Measurements from ENCODE around the gene MARCHF3. TPM values are rescaled to one million over a fixed set of nuclear protein-coding genes. Genes with fewer than 3 reads are reported as not detected.

Gene MARCHF3
- total and polyA plus RNA-seq, 10 of the 15 experiments (the other 5 are each of a cell fraction or from before 2014, with no cell fraction given) = 3.6 to 24.1 (median 11.3) TPM

- no peak for TF ChIP-seq EED (IDR thresholded peaks at IDR 0.05; ENCODE audit: low read depth)
- no peak for TF ChIP-seq FOXM1 (IDR thresholded peaks at IDR 0.05; ENCODE audit: low read depth, low read length)
- TF ChIP-seq, protein P1, sequence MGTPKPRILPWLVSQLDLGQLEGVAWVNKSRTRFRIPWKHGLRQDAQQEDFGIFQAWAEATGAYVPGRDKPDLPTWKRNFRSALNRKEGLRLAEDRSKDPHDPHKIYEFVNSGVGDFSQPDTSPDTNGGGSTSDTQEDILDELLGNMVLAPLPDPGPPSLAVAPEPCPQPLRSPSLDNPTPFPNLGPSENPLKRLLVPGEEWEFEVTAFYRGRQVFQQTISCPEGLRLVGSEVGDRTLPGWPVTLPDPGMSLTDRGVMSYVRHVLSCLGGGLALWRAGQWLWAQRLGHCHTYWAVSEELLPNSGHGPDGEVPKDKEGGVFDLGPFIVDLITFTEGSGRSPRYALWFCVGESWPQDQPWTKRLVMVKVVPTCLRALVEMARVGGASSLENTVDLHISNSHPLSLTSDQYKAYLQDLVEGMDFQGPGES (IDR thresholded peaks at IDR 0.05) = no peak
- no peak for TF ChIP-seq POLR2AphosphoS2 (IDR thresholded peaks at IDR 0.05; ENCODE audit: low read depth, low read length)
- no peak for TF ChIP-seq TCF3 (IDR thresholded peaks at IDR 0.05; ENCODE audit: borderline replicate concordance, insufficient read depth, low read depth, low read length)
- TF ChIP-seq NR2C1 (IDR thresholded peaks at IDR 0.05) = no peak
- no peak for TF ChIP-seq HDGF (IDR thresholded peaks at IDR 0.05)
- ATAC-seq (no peak), FAIRE-seq (no peak), DNase-seq (ENCODE audit: low read depth, low spot score) (no peak)
- no peak overlapping the region for H3K4me2 ChIP-seq (ENCODE audit: control insufficient read depth, insufficient read depth)
- H3K4me3 ChIP-seq = no peak overlapping the region
- no TSS peak for BruUV-seq (replicated peaks)
- no peak overlapping the region for H2AFZ ChIP-seq (ENCODE audit: control insufficient read depth, low read depth, low read length)
- RAD21 ChIA-PET (ENCODE audit: unreplicated experiment) = interaction anchor here (2.1 kb wide), 1 partner anchor 12 kb away, joined by 5 read pairs; no protein-coding TSS in a partner anchor
- no peaks in the 10 kb centered on the region for H3K27me3 ChIP-seq (replicated peaks in 1 of 2; ENCODE audit: control insufficient read depth in 2 of 2, insufficient read depth in 2 of 2, low read length in 1 of 2)
- SMC1A ChIA-PET (ENCODE audit: uncharacterized antibody, unreplicated experiment) = interaction anchor here (1.2 to 3.7 kb wide), 8 partner anchors 7 to 64 kb away, joined by 3 to 17 read pairs (median 6); no protein-coding TSS in a partner anchor
- H3K27ac ChIP-seq (ENCODE audit: control insufficient read depth, insufficient read depth) = no peak overlapping the region
- intact Hi-C loops (cut with micrococcal nuclease; ENCODE audit: unreplicated experiment) (no loop called here), in situ Hi-C loops (cut with MboI) (no loop called here)
- H3K36me3 ChIP-seq (ENCODE audit: control insufficient read depth in 2 of 2, insufficient read depth in 2 of 2, low read length in 1 of 2) = no peaks in the 10 kb centered on the region
- POLR2A ChIA-PET = interaction anchor here (0.6 kb wide), 1 partner anchor 12 kb away, joined by 6 read pairs; no protein-coding TSS in a partner anchor
- H3K9ac ChIP-seq (ENCODE audit: control insufficient read depth, insufficient read depth, low read length) = no peak overlapping the region
- no peaks in the 10 kb centered on the region for H3K4me1 ChIP-seq (ENCODE audit: control insufficient read depth, insufficient read depth, low read length)
- H4K20me1 ChIP-seq (ENCODE audit: control insufficient read depth, insufficient read depth) = no peaks in the 10 kb centered on the region
- no peaks in the 10 kb centered on the region for H3K9me3 ChIP-seq (replicated peaks; ENCODE audit: control insufficient read depth, insufficient read depth, low read length)
- H3K79me2 ChIP-seq (ENCODE audit: control insufficient read depth, insufficient read depth, low read length) = no peaks in the 10 kb centered on the region
- 97% methylated on average over 2 of the region's 2 CpGs for WGBS (ENCODE audit: insufficient coverage, insufficient replicate concordance, low lambda C conversion rate, missing lambda C conversion rate)
- CTCF ChIA-PET = interaction anchor here (0.7 to 0.8 kb wide), 2 partner anchors 14 to 16 kb away, joined by 3 to 5 read pairs; no protein-coding TSS in a partner anchor
Measured at GRCh38 chr5:126956991-126957390, 73.4 kb downstream of the MARCHF3 start.

DNA sequence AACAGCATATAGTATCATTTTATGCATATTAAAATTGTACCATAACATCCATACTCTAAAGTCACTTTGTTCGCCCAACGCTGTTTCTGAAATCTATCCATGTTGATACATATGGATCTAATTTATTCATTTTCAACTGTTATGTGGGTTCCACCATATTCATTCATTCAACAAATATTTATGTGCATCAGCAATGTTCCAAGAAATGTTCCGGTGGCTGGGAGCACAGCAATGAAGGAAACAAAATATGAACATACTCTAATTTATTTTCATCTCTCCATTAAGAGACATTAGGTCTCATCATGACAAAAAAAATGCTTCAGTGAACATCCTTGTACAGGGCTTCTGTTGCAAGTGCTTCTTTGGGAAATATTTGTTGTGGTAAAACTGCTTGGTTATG lies 75.4 kb downstream of the MARCHF3 start:
- H3K27ac ChIP-seq (ENCODE audit: control insufficient read depth, insufficient read depth) = no peak overlapping the region
- no peaks in the 10 kb centered on the region for H3K36me3 ChIP-seq (ENCODE audit: control insufficient read depth in 2 of 2, insufficient read depth in 2 of 2, low read length in 1 of 2)
- H4K20me1 ChIP-seq (ENCODE audit: control insufficient read depth, insufficient read depth) = no peaks in the 10 kb centered on the region
- BruUV-seq (replicated peaks) = no TSS peak
- no peaks in the 10 kb centered on the region for H3K27me3 ChIP-seq (replicated peaks in 1 of 2; ENCODE audit: control insufficient read depth in 2 of 2, insufficient read depth in 2 of 2, low read length in 1 of 2)
- H3K4me3 ChIP-seq = no peak overlapping the region
- DNase-seq (ENCODE audit: low read depth, low spot score) (no peak), FAIRE-seq (no peak), ATAC-seq (no peak)
- H3K4me2 ChIP-seq (ENCODE audit: control insufficient read depth, insufficient read depth) = no peak overlapping the region
- 96% methylated on average over 3 of the region's 3 CpGs for WGBS (ENCODE audit: insufficient coverage, insufficient replicate concordance, low lambda C conversion rate, missing lambda C conversion rate)
- SMC1A ChIA-PET (ENCODE audit: uncharacterized antibody, unreplicated experiment) = no interaction called here
- no peak overlapping the region for H2AFZ ChIP-seq (ENCODE audit: control insufficient read depth, low read depth, low read length)
- CTCF ChIA-PET = interaction anchor here (0.7 kb wide), 1 partner anchor 11 kb away, joined by 3 read pairs; no protein-coding TSS in a partner anchor
- in situ Hi-C loops (cut with MboI) = no loop called here
- H3K79me2 ChIP-seq (ENCODE audit: control insufficient read depth, insufficient read depth, low read length) = no peaks in the 10 kb centered on the region
- H3K9me3 ChIP-seq (replicated peaks; ENCODE audit: control insufficient read depth, insufficient read depth, low read length) = no peaks in the 10 kb centered on the region
- POLR2A ChIA-PET = no interaction called here
- H3K9ac ChIP-seq (ENCODE audit: control insufficient read depth, insufficient read depth, low read length) = no peak overlapping the region
- H3K4me1 ChIP-seq (ENCODE audit: control insufficient read depth, insufficient read depth, low read length) = no peaks in the 10 kb centered on the region
- intact Hi-C loops (cut with micrococcal nuclease; ENCODE audit: unreplicated experiment) = no loop called here
- RAD21 ChIA-PET (ENCODE audit: unreplicated experiment) = no interaction called here
- TF ChIP-seq ZNF687 (IDR thresholded peaks at IDR 0.05) (no peak), GATAD2B (conservative IDR thresholded peaks at IDR 0.05; ENCODE audit: low read depth) (no peak), RAD51 (IDR thresholded peaks at IDR 0.05) (no peak), HDAC2 (IDR thresholded peaks at IDR 0.05) (no peak)
- TF ChIP-seq, protein P2, sequence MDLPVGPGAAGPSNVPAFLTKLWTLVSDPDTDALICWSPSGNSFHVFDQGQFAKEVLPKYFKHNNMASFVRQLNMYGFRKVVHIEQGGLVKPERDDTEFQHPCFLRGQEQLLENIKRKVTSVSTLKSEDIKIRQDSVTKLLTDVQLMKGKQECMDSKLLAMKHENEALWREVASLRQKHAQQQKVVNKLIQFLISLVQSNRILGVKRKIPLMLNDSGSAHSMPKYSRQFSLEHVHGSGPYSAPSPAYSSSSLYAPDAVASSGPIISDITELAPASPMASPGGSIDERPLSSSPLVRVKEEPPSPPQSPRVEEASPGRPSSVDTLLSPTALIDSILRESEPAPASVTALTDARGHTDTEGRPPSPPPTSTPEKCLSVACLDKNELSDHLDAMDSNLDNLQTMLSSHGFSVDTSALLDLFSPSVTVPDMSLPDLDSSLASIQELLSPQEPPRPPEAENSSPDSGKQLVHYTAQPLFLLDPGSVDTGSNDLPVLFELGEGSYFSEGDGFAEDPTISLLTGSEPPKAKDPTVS (IDR thresholded peaks at IDR 0.05; ENCODE audit: low read depth, low read length) = no peak

Measured in GM12878 (cell line).